ENCODE results near the gene METTL23.
"Not testable (repeated sequence)": the region's sequence is repeated elsewhere in the genome, so short reads cannot be mapped to it uniquely, and the experiment has no call there.

The METTL23 gene

DNA sequence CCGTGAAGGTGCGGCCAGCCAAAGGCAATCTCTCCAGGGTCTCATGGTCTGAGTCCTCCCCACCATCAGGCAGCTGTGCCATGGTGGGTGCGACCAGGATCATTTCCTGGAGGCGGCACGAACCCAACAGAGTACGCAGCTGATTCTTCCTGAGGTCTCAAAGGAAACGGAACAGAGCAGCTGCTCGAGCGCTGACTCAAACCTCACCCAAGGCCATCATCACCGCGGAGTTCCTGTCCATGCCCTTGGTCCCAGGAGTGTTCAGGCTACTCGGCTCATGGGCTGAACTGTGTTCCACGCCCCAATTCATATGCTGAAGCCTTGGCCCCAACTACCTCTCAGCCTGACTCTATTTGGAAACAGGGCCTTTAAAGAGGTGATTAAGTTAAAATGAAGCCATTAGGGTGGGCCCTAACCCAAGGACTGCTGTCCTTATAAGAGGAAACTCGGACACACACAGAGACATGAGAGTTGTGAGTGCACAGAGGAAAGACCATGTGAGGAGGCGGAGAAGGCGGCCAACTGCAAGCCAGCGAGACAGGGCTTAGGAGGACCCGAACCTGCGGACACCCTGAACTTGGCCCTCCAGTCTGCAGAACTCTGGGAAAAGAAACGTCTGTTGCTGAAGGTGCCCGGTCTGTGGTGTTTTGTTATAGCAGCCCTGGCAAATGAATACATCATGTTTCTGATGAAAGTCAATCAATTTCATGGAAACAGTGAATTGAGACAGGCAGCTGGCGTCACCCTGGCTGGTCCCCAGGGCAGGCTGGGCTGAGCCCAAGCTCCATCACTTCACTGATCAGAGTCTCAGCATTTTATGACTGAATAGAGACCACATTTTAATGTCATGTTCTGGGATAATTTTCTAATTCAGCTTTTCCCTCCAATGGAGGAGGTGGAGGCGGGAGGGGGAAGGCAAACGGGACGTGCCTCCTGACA lies 29.6 kb upstream of the METTL23 start:
- no peak for DNase-seq

DNA sequence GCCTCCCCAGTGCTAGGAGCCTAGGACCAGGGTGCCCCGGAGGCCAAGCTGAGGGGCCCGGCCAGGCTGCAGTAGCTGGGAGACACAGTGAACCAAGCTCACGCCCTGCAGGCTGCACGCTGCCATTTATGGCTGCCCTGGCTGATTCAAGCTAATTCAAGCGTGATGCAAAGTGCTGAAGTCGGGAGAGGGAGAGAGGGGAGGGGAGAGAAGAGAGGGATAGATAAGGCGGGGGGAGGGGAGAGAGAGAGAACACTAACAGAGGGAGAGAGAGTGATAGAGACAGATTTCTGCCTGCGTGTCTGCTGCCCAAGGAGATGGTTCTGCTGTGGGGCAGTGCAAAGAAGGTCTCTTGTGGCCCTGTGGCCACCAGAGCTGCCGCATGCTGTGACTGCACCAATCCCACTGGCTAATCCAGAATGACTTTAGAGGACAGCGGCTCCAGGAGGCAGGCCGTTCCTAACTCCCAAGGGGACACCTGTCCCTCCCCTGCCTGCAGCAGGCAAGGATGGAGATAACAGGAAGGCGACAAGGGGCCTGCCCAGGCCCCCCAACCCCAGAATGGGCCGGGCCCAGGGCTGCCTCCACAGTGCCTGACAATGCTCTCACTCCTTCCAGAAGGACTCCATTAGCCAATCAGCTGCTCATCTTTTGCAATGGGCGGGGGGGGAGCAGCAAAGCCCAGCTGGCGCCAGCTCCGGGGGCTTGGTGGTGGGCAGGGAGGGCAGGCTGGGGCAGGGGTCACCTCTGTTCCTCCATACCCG lies 28.8 kb upstream of the METTL23 start:
- peak; percentile 68 for DNase-seq

DNA sequence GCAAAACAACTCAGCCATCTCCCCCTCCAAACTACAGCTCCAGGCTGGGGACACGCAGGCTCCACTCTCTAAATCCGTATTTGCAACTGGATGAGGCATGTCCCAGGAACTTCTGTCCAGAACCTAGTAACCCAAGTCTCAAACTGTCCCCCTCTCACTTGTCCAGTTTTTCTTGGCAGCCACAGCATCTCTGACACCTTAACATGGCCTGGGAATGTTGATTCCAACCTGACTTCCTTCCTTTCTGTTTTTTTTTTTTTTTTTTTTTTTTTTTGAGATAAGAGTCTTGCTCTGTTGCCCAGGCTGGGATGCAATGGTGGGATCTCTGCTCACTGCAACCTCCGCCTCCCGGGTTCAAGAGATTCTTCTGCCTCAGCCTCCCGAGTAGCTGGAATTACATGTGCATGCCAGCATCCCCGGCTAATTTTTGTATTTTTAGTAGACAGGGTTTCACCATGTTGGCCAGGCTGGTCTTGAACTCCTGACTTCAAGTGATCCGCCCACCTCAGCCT lies 28.1 kb upstream of the METTL23 start:
- DNase-seq, result not testable (repeated sequence)

DNA sequence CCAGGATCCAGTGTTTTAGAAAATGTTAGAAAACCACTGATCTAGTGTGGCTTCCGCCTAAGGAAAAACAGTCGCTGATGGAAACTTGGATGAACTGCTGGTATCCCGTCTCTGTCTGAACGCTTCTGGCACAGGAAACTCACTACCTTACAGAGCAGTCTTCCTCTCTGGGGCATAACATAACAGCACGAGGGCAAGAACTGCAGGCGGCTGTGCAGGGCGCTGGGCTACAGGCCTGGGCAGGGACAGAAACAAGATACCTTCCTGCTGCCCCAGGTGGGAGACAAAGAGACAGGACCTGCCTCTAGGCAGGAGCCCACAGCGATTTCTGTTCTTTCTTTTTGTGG lies 26.4 kb upstream of the METTL23 start:
- no peak for DNase-seq

DNA sequence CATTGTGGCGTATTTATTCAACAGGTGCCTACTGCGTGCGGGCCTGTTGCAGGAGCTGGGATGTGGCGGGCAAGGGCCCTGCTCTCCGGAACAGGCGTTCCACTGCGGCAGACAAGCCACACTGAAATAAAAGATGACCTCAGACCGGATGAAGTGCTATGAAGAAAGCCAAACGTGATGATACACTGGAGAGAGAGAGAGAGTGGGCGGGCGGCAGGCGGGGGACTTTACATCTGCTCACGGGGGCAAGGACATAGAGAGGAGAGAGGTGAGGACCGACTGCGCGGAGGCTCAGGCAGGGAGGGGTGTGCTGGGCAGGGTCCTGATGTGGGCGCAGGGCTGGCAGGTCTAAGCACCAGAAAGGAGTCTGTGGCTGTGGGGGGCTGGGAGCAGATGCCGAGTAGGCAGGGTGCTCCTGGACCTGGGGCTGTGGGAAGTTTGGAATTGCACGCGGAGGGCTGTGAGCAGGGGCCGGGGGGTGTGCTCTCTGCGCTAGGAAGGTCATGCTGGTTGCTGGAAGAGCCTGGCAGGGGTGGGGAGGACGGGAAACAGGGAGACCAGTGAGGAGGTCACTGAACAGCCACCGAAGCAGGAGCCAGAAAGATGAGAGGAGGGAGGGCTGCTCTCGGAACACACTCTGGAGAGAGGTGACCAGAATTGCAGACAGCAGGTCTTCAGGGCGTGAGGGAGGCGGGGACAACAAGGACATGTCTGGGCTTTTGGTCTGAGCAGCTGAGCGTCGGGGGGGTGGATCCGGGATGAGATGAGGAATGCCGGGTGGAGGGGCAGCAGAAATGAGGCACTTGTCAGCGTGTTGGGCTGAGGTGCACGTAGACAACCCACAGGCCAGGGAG lies 25.8 kb upstream of the METTL23 start:
- DNase-seq, result peak; percentile 74

DNA sequence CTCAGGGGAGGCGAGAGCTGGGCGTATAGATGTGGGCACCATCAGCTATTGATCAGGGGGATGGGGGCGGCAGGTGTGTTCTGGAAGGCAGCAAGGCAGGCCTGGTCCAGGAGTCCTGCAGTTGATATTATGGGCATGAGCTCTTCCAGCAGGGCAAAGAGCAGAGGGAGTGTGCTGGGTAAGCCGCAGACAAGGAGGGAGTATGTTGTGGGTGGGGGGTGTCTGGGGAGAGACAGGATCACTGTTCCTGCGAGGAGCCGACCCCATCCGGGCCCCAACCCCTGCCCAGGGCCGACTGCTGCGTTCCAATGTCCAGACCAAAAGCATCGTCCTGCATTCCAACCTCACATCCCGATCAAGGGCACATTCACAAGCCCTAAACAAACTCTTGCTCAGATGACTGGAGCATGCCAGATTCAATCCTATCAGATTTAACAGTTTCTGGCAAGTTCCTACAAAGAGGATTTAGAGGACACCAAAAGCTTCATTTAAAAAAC lies 25.1 kb upstream of the METTL23 start:
- no peak for DNase-seq

DNA sequence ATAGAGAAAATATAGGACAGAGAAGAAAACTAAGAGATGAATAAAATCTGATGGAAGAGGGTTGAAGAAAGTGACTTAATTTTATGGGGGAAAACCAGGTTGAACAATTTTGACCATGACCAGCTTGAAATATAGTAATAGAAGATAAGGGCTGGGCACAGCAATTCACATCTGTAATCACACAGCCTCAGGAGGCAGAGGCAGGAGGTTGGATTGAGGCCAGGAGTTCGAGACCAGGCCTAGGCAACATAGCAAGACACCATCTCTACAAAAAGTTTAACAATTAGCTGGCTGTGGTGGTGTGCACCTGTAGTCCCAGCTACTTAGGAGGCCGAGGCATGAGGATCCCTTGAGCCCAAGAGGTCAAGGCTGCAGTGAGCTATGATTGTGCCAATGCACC lies 24.6 kb upstream of the METTL23 start:
- DNase-seq, result no peak

- DNase-seq, result no peak
Observed at GRCh38 chr17:76702941-76703637, 23.6 kb upstream of the METTL23 start.

DNA sequence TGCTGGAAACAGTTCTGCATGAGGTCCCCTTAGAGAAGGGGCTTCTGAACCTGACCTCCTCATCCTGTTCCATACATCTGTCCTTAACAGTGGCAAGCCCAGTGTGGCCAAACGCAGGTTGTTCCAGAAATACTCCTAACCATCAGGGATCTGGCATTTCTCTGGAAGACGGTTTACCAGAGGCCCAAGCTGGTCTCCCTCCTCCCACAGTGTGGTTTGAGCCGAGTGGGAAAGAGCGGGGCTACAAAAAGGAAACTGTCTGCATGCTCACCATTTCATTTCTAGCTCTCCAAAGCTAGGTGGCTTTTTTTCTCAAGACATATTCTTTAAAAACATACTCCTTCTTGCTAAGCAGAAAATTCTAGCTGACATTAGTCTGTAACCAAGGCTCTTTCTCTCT lies 21.8 kb upstream of the METTL23 start:
- no peak for DNase-seq

- no peak for DNase-seq
Observed at GRCh38 chr17:76706817-76707216, 19.8 kb upstream of the METTL23 start.

DNA sequence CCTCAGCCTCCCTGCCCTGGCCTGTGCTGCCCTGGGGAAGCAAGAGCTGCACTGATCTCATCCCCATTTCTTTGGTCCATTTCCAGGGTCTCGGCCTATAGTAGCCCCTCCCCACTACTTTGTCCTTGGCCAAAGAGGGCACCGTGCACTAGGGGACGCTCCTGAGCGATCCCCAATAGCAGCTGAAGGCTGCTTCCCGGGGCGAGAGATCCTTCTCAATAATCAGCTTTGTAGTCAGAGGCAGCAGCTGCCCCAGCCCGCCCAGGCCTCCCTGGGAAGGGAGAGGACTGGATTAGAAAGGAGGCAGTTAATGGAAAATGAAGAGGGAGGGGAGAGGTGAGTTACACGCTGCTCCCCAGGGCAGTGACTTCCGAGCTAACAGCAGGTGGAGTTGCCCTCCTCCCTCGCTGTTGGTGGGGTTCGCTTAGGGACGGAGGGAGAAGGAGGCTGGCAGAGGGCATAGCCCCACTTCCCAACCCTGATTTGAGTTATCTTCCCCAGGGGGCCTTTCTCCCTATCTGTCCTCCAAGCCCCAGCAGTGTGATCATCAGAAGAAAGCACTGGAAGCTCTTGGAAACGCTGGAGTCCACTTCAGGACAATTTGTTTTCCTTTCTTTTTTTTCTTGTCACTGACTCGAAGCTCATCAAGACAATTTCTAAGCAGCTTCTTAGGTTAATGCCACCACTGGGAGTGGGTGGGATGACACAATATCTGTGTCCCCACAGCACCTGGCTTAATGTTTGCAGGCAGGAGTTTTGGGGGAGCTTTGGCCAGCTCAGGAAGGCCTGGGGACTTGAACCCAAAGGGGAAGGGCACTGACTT lies 18.4 kb upstream of the METTL23 start:
- no peak for DNase-seq

GRCh38 chr17:76709077-76709950 lies 17.3 kb upstream of the METTL23 start:
- DNase-seq, result peak; percentile 99

DNA sequence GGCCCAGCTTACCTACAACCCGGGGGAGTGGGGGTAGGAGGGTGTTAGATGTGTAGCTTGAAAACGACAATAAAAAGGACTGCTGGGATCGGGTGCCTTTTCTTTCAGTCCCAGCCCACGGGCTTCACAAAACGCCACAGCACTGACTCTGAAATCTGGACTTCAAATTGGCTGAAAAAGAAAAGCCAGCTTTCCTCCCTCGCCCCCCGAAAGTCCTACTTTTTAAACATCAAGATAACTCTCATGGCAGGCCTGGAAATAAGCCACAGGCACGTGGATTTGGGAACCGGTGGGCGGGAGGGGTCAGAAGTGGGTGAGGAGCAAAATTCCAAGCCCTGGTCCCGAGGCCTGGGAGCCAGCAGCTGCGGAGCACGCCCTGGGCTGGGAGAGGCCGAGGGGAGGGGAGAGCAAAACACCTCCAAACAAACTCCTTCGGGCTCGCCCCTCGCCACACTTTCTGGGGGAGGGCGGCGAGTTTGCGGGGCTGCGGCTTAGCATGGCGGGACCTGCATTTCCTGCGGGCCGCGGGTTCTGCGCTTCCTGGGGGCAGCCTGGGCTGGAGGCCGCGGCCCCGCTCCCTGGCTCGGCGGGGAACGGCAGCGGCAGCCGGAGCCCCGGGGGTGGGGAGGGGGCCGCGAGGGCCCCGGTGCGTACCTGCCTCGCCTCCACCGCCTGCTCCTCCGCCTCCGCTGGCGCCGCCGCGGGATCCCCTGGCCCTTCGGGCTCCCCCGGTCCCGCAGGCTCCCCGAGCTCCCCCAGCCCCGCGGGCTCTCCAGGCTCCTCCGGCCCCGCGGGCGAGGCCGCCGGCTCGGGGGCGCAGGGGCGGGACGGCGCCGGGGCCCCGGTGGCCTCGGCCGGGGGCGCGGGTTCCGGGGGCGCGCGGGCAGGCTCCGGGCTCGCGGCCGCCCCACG lies 16.4 kb upstream of the METTL23 start:
- not testable (repeated sequence) for DNase-seq

DNA sequence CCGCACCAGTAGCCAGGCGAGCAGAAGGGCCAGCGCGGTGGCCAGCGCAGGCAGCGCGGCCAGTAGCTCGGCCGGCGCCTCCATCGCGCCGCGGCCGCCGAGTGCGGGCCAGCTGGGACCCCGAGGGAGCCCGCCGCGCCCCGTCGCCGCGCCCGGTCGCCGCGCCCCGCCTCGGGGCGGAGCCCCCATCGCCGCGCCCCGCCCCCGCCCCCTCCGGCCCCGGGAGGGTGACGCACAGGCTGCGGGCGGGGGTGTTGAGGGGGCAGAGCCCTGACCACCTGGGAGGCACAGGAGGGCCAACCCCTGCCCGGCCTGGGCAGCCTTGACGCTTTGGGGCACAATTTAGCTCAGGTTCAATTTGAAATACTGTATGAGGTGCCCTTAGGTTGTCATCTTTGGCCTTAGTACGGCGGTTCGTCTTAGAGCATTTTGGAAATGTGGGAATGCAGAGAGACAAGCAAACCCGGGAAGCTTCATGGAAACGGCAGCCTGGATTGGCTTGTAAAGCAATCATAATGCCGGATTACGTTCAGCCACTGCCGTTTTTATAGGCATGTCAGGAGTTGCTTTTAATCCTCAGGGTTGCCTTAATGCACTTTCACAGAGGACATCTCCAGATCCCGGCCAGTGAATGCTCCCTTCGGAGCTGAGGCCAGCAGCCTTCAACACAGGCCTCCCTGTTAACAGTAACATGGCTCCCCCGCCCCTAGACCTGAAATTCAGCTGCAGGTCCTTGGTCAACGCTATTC lies 15.6 kb upstream of the METTL23 start, which contains the start of gene MXRA7:
Gene MXRA7 (minus strand): TSS at position 103 of the 749 bp plus-strand sequence. CDS start 19 bp downstream, at position 84.
- peak; percentile 68 for DNase-seq

DNA sequence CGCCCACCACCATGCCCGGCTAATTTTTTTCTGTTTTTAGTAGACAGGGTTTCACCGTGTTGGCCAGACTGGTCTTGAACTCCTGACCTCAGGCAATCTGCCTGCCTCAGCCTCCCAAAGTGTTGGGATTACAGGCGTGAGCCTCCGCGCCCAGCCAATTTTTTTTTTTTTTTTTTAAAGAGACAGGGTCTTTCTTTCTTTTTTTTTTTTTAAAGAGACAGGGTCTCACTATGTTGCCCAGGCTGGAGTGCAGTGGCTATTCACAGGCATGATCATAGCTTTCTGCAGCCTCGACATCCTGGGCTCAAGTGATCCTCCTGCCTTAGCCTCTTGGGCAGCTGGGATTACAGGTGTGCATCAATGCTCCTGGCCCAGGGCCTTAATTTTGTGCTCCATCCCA lies 14.3 kb upstream of the METTL23 start:
- DNase-seq, result not testable (repeated sequence)

GRCh38 chr17:76713765-76714164 lies 12.9 kb upstream of the METTL23 start:
- no peak for DNase-seq

GRCh38 chr17:76714336-76714735 lies 12.3 kb upstream of the METTL23 start:
- no peak for DNase-seq
